H9 (cell line): ENCODE data around the gene SORCS2. TPM values are rescaled to one million over a fixed set of nuclear protein-coding genes. Genes with fewer than 3 reads are reported as not detected.

Experiments
- DNase-seq: peaks from one replicate; pipeline ENCODE4 v3.0.0-alpha.2; 2017
- H2AFZ ChIP-seq: one replicate; pipeline ENCODE4 v1.6.1; 2013; ENCODE audit warnings: mild to moderate bottlenecking, low read length, control low read depth, moderate library complexity
- H2AK5ac ChIP-seq: 2 replicates; pipeline ENCODE4 v1.6.1; 2013; ENCODE audit warnings: low read length, control low read depth, mixed read lengths; ENCODE audit not compliant: insufficient read length
- H2BK120ac ChIP-seq: one replicate; pipeline ENCODE4 v1.6.1; 2013; ENCODE audit warnings: low read depth, mild to moderate bottlenecking, low read length, control low read depth, inconsistent platforms; ENCODE audit not compliant: poor library complexity, severe bottlenecking
- H2BK12ac ChIP-seq: 2 replicates; pipeline ENCODE4 v1.6.1; 2013; ENCODE audit warnings: low read length, control low read depth, mixed read lengths, low read depth; ENCODE audit not compliant: insufficient read length
- H2BK15ac ChIP-seq: 2 replicates; pipeline ENCODE4 v1.6.1; 2013; ENCODE audit warnings: low read depth, low read length, control low read depth
- H2BK20ac ChIP-seq: one replicate; pipeline ENCODE4 v1.6.1; 2013; ENCODE audit warnings: low read depth, mild to moderate bottlenecking, low read length, control low read depth, inconsistent platforms; ENCODE audit not compliant: poor library complexity, severe bottlenecking
- H2BK5ac ChIP-seq: 2 replicates; pipeline ENCODE4 v1.6.1; 2013; ENCODE audit warnings: low read length, control low read depth, mixed read lengths; ENCODE audit not compliant: insufficient read length
- H3K14ac ChIP-seq: 2 replicates; pipeline ENCODE4 v1.6.1; 2013; ENCODE audit warnings: low read length, control low read depth; ENCODE audit not compliant: insufficient read depth
- H3K18ac ChIP-seq: 2 replicates; pipeline ENCODE4 v1.6.1; 2013; ENCODE audit warnings: low read depth, mild to moderate bottlenecking, mixed read lengths, low read length, control low read depth; ENCODE audit not compliant: insufficient read length
- H3K23ac ChIP-seq: 2 replicates; pipeline ENCODE4 v1.6.1; 2013; ENCODE audit warnings: low read length, control low read depth, mixed read lengths, low read depth; ENCODE audit not compliant: insufficient read length
- H3K23me2 ChIP-seq: 2 replicates; pipeline ENCODE4 v1.6.1; 2013; ENCODE audit warnings: low read depth, mild to moderate bottlenecking, mixed read lengths, low read length, control low read depth; ENCODE audit not compliant: insufficient read length, poor library complexity, severe bottlenecking
- H3K27ac ChIP-seq: 2 replicates; pipeline ENCODE4 v1.5.1; 2013; ENCODE audit warnings: low read length, control low read depth, mixed read lengths, low read depth; ENCODE audit not compliant: insufficient read length
- H3K27me3 ChIP-seq: 2 replicates; pipeline ENCODE4 v1.6.1; 2013; ENCODE audit warnings: low read length, control low read depth, inconsistent platforms; ENCODE audit not compliant: insufficient read depth
- H3K4ac ChIP-seq: 2 replicates; pipeline ENCODE4 v1.6.1; 2013; ENCODE audit warnings: low read depth, mild to moderate bottlenecking, control low read depth, inconsistent platforms, low read length, moderate library complexity
- H3K4me1 ChIP-seq: 2 replicates; pipeline ENCODE4 v1.6.1; 2013; ENCODE audit warnings: low read length, control low read depth, inconsistent platforms; ENCODE audit not compliant: insufficient read depth
- H3K4me2 ChIP-seq: 2 replicates; pipeline ENCODE4 v1.6.1; 2013; ENCODE audit warnings: low read length, control low read depth, mixed read lengths; ENCODE audit not compliant: insufficient read length, insufficient read depth
- H3K56ac ChIP-seq: 2 replicates; pipeline ENCODE4 v1.6.1; 2013; ENCODE audit warnings: low read depth, mild to moderate bottlenecking, mixed read lengths, low read length, control low read depth; ENCODE audit not compliant: insufficient read length
- H3K79me1 ChIP-seq: 2 replicates; pipeline ENCODE4 v1.6.1; 2013; ENCODE audit warnings: low read depth, mild to moderate bottlenecking, moderate library complexity, low read length, control low read depth, inconsistent platforms; ENCODE audit not compliant: insufficient read depth, poor library complexity, severe bottlenecking
- H3K79me2 ChIP-seq: 2 replicates; pipeline ENCODE4 v1.6.1; 2013; ENCODE audit warnings: low read length, control low read depth, inconsistent platforms; ENCODE audit not compliant: insufficient read depth
- H3K9ac ChIP-seq: 2 replicates; pipeline ENCODE4 v1.6.1; 2013; ENCODE audit warnings: low read length, control low read depth, mixed read lengths; ENCODE audit not compliant: insufficient read length; ENCODE audit errors: extremely low read depth
- H3K9me3 ChIP-seq: one replicate; pipeline ENCODE4 v1.6.1; 2013; ENCODE audit warnings: low read depth, low read length, inconsistent platforms; ENCODE audit not compliant: control insufficient read depth
- H3T11ph ChIP-seq: one replicate; pipeline ENCODE4 v1.6.1; 2013; ENCODE audit warnings: mild to moderate bottlenecking, low read length, control low read depth, inconsistent platforms
- H4K20me1 ChIP-seq: one replicate; pipeline ENCODE4 v1.6.1; 2013; ENCODE audit not compliant: control insufficient read depth, insufficient read length, insufficient read depth
- H4K5ac ChIP-seq: 2 replicates; pipeline ENCODE4 v1.6.1; 2013; ENCODE audit warnings: low read depth, mild to moderate bottlenecking, mixed read lengths, low read length, control low read depth; ENCODE audit not compliant: insufficient read length
- H4K8ac ChIP-seq: replicated peaks from 2 replicates; pipeline ENCODE4 v1.6.1; 2013; ENCODE audit warnings: low read length, control low read depth, mixed read lengths, low read depth; ENCODE audit not compliant: insufficient read length
- H4K91ac ChIP-seq: 2 replicates; pipeline ENCODE4 v1.6.1; 2013; ENCODE audit warnings: low read depth, mild to moderate bottlenecking, moderate library complexity, mixed read lengths, low read length, control low read depth; ENCODE audit not compliant: insufficient read length
- H3K27ac Mint-ChIP-seq, 3 experiments: 2 replicates in 2 of 3; 3 replicates in 1 of 3; pipeline ENCODE4 v1.8.0; 2020 to 2021; ENCODE audit warnings: mixed read lengths in 3 of 3, mild to moderate bottlenecking in 1 of 3, moderate library complexity in 1 of 3
- H3K27me3 Mint-ChIP-seq: 2 replicates; pipeline ENCODE4 v1.8.0; 2021; ENCODE audit warnings: low read depth, mild to moderate bottlenecking, moderate library complexity, mixed read lengths
- H3K36me3 Mint-ChIP-seq, 3 experiments: 2 replicates in 2 of 3; 3 replicates in 1 of 3; pipeline ENCODE4 v1.8.0; 2020 to 2021; ENCODE audit warnings: low read depth in 3 of 3, mixed read lengths in 3 of 3; ENCODE audit not compliant: insufficient read depth in 1 of 3
- H3K4me1 Mint-ChIP-seq, 2 experiments: 2 replicates each; pipeline ENCODE4 v1.8.0; 2020; ENCODE audit warnings: mixed read lengths in 2 of 2
- H3K4me3 Mint-ChIP-seq, 2 experiments: 2 replicates in 1 of 2; 3 replicates in 1 of 2; pipeline ENCODE4 v1.8.0; 2020 to 2021; ENCODE audit warnings: mild to moderate bottlenecking in 2 of 2, mixed read lengths in 2 of 2, moderate library complexity in 1 of 2
- H3K9me3 Mint-ChIP-seq, 2 experiments: 2 replicates in 1 of 2; 3 replicates in 1 of 2; pipeline ENCODE4 v1.8.0; 2020; ENCODE audit warnings: mild to moderate bottlenecking in 2 of 2, mixed read lengths in 2 of 2, moderate library complexity in 1 of 2
- WGBS: extraction: QIAGEN DNeasy Blood & Tissue Kit; methylation state at CpG from one replicate; pipeline ENCODE4 v1.1.7; 2013; ENCODE audit warnings: missing lambda C conversion rate, low lambda C conversion rate, mixed read lengths; ENCODE audit not compliant: insufficient read length; ENCODE audit errors: extremely low coverage; 5-methylcytosine and 5-hydroxymethylcytosine counted together
- total RNA-seq: library from RNA; stranded (reverse); gene quantifications from 2 replicates; pipeline ENCODE4 v1.2.1, GENCODE V29; 2021
- TF ChIP-seq, protein P1 (sequence below): fragments of 200-600 bp; sonication (generic); conservative IDR thresholded peaks from 3 replicates; pipeline ENCODE4 v1.8.0; 2021; ENCODE audit warnings: antibody characterized with exemption, mild to moderate bottlenecking

The SORCS2 gene
- total RNA-seq, 1 experiment from 2014 or later, result 0.57 TPM

DNA sequence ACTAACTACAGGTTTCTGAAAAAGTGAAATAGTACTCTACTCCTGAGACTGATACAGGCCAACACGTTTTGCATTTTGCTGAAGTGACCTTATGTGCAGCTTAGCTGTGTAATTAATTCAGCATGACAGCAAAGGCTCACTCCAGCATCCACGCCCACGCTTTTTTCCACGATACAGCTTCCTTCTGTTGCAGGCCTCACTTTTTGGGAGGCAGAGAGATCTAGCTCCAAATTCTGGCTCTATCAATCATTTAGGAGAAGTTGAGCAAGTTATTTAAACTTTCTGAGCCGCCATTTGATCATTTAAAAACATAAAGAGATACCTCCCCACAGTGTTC lies 587.1 kb downstream of the SORCS2 start:
- Histone ChIP-seq H3K27ac (no peak overlapping the region), H4K8ac (no peak overlapping the region), H3K79me2 (no peaks in the 10 kb centered on the region), H3K27me3 (no peaks in the 10 kb centered on the region), H3K18ac (no peak overlapping the region), H3K23me2 (no peaks in the 10 kb centered on the region), H3K79me1 (no peaks in the 10 kb centered on the region), H3K4ac (no peak overlapping the region), H2AFZ (no peak overlapping the region), H3K9ac (no peak overlapping the region), H2BK15ac (no peak overlapping the region), H3K23ac (no peak overlapping the region), H3K4me2 (no peak overlapping the region), H3K4me1 (no peaks in the 10 kb centered on the region), H4K20me1 (no peaks in the 10 kb centered on the region), H3K9me3 (no peaks in the 10 kb centered on the region), H3K14ac (no peak overlapping the region), H2BK12ac (no peak overlapping the region), H2BK20ac (no peak overlapping the region), H3T11ph (no peak overlapping the region), H2BK120ac (no peak overlapping the region), H2BK5ac (no peak overlapping the region), H4K5ac (no peak overlapping the region), H3K56ac (no peak overlapping the region), H2AK5ac (no peak overlapping the region), H4K91ac (no peak overlapping the region)
- no peak overlapping the region for H3K27ac Mint-ChIP-seq
- H3K4me3 Mint-ChIP-seq, result no peak overlapping the region
- H3K4me1 Mint-ChIP-seq, result peaks cover 10 to 12% of the 10 kb centered on the region in 2 experiments
- TF ChIP-seq, protein P1, sequence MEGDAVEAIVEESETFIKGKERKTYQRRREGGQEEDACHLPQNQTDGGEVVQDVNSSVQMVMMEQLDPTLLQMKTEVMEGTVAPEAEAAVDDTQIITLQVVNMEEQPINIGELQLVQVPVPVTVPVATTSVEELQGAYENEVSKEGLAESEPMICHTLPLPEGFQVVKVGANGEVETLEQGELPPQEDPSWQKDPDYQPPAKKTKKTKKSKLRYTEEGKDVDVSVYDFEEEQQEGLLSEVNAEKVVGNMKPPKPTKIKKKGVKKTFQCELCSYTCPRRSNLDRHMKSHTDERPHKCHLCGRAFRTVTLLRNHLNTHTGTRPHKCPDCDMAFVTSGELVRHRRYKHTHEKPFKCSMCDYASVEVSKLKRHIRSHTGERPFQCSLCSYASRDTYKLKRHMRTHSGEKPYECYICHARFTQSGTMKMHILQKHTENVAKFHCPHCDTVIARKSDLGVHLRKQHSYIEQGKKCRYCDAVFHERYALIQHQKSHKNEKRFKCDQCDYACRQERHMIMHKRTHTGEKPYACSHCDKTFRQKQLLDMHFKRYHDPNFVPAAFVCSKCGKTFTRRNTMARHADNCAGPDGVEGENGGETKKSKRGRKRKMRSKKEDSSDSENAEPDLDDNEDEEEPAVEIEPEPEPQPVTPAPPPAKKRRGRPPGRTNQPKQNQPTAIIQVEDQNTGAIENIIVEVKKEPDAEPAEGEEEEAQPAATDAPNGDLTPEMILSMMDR, result no peak
- WGBS, result no CpG with 5 or more reads among the region's 5 CpGs
- no peaks in the 10 kb centered on the region for H3K9me3 Mint-ChIP-seq
- peaks cover 6 to 23% (median 21%) of the 10 kb centered on the region in 3 experiments for H3K36me3 Mint-ChIP-seq
- H3K27me3 Mint-ChIP-seq, result no peaks in the 10 kb centered on the region
- no peak for DNase-seq
